Thyroid gland (tissue), 4 donors: ENCODE results near the gene MBD6.
"Not testable (repeated sequence)": the region's sequence is repeated elsewhere in the genome, so short reads cannot be mapped to it uniquely, and the experiment has no call there.

Source experiments
- CTCF ChIP-seq, 6 experiments: fragments of 200-600 bp in 3 of 6; fragments of 450-650 bp in 3 of 6; sonication (generic) in 3 of 6; IDR thresholded peaks; one replicate each; pipeline ENCODE4 v1.5.1; 2016 to 2019; ENCODE audit warnings: antibody characterized with exemption in 6 of 6, mild to moderate bottlenecking in 2 of 6, inconsistent platforms in 1 of 6, moderate library complexity in 1 of 6
- POLR2A ChIP-seq, 2 donors: fragments of 450-650 bp; IDR thresholded peaks; one replicate each; pipeline ENCODE4 v1.6.1; 2017; ENCODE audit warnings: antibody characterized with exemption in 2 of 2, mild to moderate bottlenecking in 2 of 2, moderate library complexity in 1 of 2

DNA sequence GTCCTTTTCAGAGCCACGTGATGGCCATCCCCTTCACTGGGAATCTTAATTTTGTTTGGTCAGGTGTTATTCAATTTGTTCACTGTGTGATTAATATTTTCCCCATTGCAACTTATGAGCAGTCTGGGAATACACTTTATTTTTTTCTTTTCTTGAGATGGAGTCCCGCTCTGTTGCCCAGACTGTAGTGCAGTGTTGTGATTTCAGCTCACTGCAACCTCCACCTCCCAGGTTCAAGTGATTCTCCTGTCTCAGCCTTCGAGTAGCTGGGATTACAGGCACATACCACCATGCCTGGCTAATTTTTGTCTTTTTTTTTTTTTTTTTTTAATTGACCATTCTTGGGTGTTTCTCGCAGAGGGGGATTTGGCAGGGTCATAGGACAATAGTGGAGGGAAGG, 16.1 kb upstream of the MBD6 start:
- not testable (repeated sequence) for TF ChIP-seq CTCF, POLR2A (IDR thresholded peaks at IDR 0.05)
